NB4 (cell line): Measurements from ENCODE around the gene GPR176.

Experiments used
- CTCF ChIP-seq: IDR thresholded peaks from one replicate; pipeline ENCODE4 v1.5.1; 2012; ENCODE audit warnings: low read depth, low read length
- MAX ChIP-seq: IDR thresholded peaks from 2 replicates; pipeline ENCODE4 v1.6.1; 2011; ENCODE audit warnings: low read depth, low read length
- POLR2A ChIP-seq: IDR thresholded peaks from 2 replicates; pipeline ENCODE4 v1.6.1; 2011; ENCODE audit warnings: mild to moderate bottlenecking; ENCODE audit not compliant: insufficient read length; ENCODE audit errors: extremely low read depth

- TF ChIP-seq POLR2A (no peak), MAX (no peak), CTCF (no peak)
Measured at GRCh38 chr15:39814489-39814888, 105.6 kb downstream of the GPR176 start.
